Prostate gland (tissue), 2 donors: ENCODE measurements around the gene SKIDA1.

Experiments used
- CTCF ChIP-seq, 4 experiments: fragments of 200-600 bp in 2 of 4; fragments of 450-650 bp in 2 of 4; sonication (generic) in 2 of 4; IDR thresholded peaks; 1 replicate in 3 of 4; 2 replicates in 1 of 4; pipeline ENCODE4 v1.5.1; 2016 to 2019; ENCODE audit warnings: antibody characterized with exemption in 4 of 4, mild to moderate bottlenecking in 2 of 4, moderate library complexity in 2 of 4
- POLR2A ChIP-seq: fragments of 450-650 bp; IDR thresholded peaks from one replicate; pipeline ENCODE4 v1.6.1; 2016; ENCODE audit warnings: antibody characterized with exemption, mild to moderate bottlenecking

- TF ChIP-seq POLR2A, result no peak
- no peak for TF ChIP-seq CTCF (IDR thresholded peaks at IDR 0.05)
Measured at GRCh38 chr10:21526860-21527597, 1.5 kb upstream of the SKIDA1 start.
